Measurements from ENCODE around the gene OR52E8. TPM values are rescaled to one million over a fixed set of nuclear protein-coding genes. Genes with fewer than 3 reads are reported as not detected.

The OR52E8 gene
- total and polyA plus RNA-seq, 3 donors from 2014 or later, result 3.0 to 4.6 TPM; not detected in 1

- Histone ChIP-seq H3K27me3 (no peaks in the 10 kb centered on the region), H3K4me3 (no peak overlapping the region), H3K27ac (no peak overlapping the region), H3K9me3 (no peaks in the 10 kb centered on the region), H3K4me1 (no peaks in the 10 kb centered on the region), H3K36me3 (ENCODE audit: low read depth, missing control alignments) (no peaks in the 10 kb centered on the region)
- 94 to 100% methylated on average over 1 of the region's 1 CpG for WGBS, 2 donors
- TF ChIP-seq POLR2A (IDR thresholded peaks at IDR 0.05), result no peak
- TF ChIP-seq, protein P1, sequence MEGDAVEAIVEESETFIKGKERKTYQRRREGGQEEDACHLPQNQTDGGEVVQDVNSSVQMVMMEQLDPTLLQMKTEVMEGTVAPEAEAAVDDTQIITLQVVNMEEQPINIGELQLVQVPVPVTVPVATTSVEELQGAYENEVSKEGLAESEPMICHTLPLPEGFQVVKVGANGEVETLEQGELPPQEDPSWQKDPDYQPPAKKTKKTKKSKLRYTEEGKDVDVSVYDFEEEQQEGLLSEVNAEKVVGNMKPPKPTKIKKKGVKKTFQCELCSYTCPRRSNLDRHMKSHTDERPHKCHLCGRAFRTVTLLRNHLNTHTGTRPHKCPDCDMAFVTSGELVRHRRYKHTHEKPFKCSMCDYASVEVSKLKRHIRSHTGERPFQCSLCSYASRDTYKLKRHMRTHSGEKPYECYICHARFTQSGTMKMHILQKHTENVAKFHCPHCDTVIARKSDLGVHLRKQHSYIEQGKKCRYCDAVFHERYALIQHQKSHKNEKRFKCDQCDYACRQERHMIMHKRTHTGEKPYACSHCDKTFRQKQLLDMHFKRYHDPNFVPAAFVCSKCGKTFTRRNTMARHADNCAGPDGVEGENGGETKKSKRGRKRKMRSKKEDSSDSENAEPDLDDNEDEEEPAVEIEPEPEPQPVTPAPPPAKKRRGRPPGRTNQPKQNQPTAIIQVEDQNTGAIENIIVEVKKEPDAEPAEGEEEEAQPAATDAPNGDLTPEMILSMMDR (IDR thresholded peaks at IDR 0.05), result no peak
- DNase-seq, result no peak
- intact Hi-C loops (cut with DNase I; ENCODE audit: low total_unique reads), result no loop called here
Observed at GRCh38 chr11:5851002-5851401, 6.5 kb downstream of the OR52E8 start.

GRCh38 chr11:5847711-5848110 is 9.8 kb downstream of the OR52E8 start:
- intact Hi-C loops (cut with DNase I; ENCODE audit: low total_unique reads), result no loop called here
- Histone ChIP-seq H3K36me3 (ENCODE audit: low read depth, missing control alignments) (no peaks in the 10 kb centered on the region), H3K27ac (no peak overlapping the region), H3K9me3 (no peaks in the 10 kb centered on the region), H3K4me1 (no peaks in the 10 kb centered on the region), H3K27me3 (no peaks in the 10 kb centered on the region), H3K4me3 (no peak overlapping the region)
- no peak for DNase-seq
- TF ChIP-seq, protein P1 (IDR thresholded peaks at IDR 0.05), result no peak
- no peak for TF ChIP-seq POLR2A (IDR thresholded peaks at IDR 0.05)

DNA sequence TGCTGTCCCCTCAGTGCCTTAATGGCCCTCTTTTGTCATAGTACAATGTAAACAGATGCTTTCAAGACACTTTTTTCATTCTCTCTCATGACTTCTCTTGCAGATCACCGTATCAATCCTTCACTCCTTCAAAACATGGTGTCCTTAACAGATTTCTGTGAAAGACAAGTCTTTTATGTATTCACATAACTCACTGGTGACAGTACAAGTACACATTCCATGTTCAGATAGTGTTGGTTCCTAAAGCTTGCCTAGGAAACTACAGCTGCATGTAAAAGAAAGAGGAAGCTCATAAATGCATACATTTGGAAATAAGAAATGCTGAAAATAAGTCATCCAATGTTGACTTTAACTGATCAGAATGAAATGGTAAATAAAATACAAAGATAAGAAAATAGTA is 10.8 kb downstream of the OR52E8 start:
- Histone ChIP-seq H3K27me3 (no peaks in the 10 kb centered on the region), H3K27ac (no peak overlapping the region), H3K36me3 (ENCODE audit: low read depth, missing control alignments) (no peaks in the 10 kb centered on the region), H3K4me3 (no peak overlapping the region), H3K9me3 (no peaks in the 10 kb centered on the region), H3K4me1 (no peaks in the 10 kb centered on the region)
- TF ChIP-seq POLR2A (IDR thresholded peaks at IDR 0.05), result no peak
- TF ChIP-seq, protein P1 (IDR thresholded peaks at IDR 0.05), result no peak
- intact Hi-C loops (cut with DNase I; ENCODE audit: low total_unique reads), result no loop called here
- DNase-seq, result no peak
- 68 to 81% methylated on average over 1 of the region's 1 CpG for WGBS, 2 donors

DNA sequence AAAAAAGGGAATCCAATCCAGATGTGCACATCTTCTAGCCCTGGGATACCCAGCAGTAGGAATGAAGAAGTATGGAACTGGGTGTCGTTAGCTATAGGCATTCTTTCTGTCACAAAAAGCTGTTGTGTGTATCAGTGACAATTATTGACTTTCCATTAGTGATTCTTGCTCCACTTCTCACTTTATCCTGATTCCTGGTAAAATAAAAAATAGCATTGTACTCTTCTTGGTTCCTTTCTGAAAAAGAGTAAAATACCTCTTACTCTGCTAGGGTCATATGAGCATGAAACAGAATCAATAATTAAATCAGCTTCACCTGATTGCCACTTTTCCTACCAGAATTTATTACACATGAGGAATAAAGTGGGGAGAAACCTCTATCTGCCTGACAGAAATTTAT is 15.7 kb downstream of the OR52E8 start, which contains the start of gene OR52E6:
Gene OR52E6 (minus strand): TSS at position 101 of the 400 bp plus-strand sequence. CDS start 0 bp downstream, at position 101.
- intact Hi-C loops (cut with DNase I; ENCODE audit: low total_unique reads), result no loop called here
- 43 to 100% methylated on average over 1 of the region's 1 CpG for WGBS, 2 donors

DNA sequence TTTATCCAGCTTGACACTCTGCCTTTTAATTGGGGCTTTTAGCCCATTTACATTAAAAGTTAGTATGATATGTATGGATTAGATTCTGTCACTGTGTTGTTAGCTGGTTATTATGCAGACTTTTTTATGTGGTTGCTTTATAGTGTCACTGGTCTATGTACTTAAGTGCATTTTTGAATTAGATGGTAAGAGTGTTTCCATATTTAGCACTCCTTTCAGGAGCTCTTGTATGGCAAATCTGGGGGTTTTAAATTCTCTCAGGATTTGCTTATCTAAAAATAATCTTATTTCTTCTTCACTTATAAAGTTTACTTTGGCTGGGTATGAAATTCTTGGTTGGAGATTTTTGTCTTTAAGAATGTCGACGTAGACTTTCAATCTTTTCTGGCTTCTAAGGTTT is 19.8 kb downstream of the OR52E8 start:
- Histone ChIP-seq H3K4me1 (no peaks in the 10 kb centered on the region), H3K36me3 (ENCODE audit: low read depth, missing control alignments) (no peaks in the 10 kb centered on the region), H3K4me3 (no peak overlapping the region), H3K9me3 (no peaks in the 10 kb centered on the region), H3K27ac (no peak overlapping the region), H3K27me3 (no peaks in the 10 kb centered on the region)
- intact Hi-C loops (cut with DNase I; ENCODE audit: low total_unique reads), result no loop called here
- 87 to 90% methylated on average over 2 of the region's 2 CpGs for WGBS, 2 donors
- no peak for DNase-seq
- TF ChIP-seq POLR2A (IDR thresholded peaks at IDR 0.05), result no peak
- TF ChIP-seq, protein P1 (IDR thresholded peaks at IDR 0.05), result no peak

More for the DNA sequence above, 15.7 kb downstream of the OR52E8 start, which contains the start of gene OR52E6:
- Histone ChIP-seq H3K9me3 (no peaks in the 10 kb centered on the region), H3K27ac (no peak within 1 kb of the TSS), H3K4me1 (no peaks in the 10 kb centered on the region), H3K4me3 (no peak within 1 kb of the TSS), H3K36me3 (ENCODE audit: low read depth, missing control alignments) (no peaks in the 10 kb centered on the region), H3K27me3 (no peaks in the 10 kb centered on the region)
- no peak for DNase-seq
- TF ChIP-seq, protein P1 (IDR thresholded peaks at IDR 0.05), result no peak
- TF ChIP-seq POLR2A (IDR thresholded peaks at IDR 0.05), result no peak
